ENCODE measurements around the gene PACS2. TPM values are rescaled to one million over a fixed set of nuclear protein-coding genes. Genes with fewer than 3 reads are reported as not detected.

Gene PACS2
- total RNA-seq, 1 donor: 27.0 TPM

DNA sequence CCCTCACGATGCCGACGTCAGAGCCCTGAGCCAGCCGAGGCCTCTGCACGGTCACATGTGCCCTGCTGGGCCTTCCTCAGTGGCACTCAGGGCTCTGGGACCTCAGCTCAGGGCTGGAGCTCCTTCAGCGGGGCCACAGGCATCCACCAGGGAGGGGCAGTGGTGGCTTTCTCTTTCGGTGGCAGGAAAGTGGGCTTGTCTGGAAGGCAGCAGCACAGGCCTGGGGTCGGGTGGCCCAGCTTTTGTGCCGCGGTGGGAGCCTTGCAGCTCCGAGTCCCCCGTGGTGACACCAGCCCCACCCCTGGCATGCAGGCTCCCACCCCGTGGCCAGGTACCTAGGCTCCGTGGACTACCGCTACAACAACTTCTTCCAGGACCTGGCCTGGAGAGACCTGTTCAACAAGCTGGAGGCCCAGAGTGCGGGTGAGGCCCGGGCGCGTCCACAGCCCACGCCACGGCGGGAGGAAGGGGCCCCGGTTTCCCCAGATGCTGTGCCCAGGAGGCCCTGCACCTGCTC, 69.6 kb downstream of the PACS2 start:
- H3K9me3 ChIP-seq (ENCODE audit: low read depth, low read length): no peaks in the 10 kb centered on the region
- no peaks in the 10 kb centered on the region for H3K27me3 ChIP-seq (ENCODE audit: insufficient read depth, low read length)
- H3K4me3 ChIP-seq (ENCODE audit: low read length): no peak overlapping the region
- peaks cover 18% of the 10 kb centered on the region for H3K4me1 ChIP-seq (ENCODE audit: insufficient read depth, low read length)

DNA sequence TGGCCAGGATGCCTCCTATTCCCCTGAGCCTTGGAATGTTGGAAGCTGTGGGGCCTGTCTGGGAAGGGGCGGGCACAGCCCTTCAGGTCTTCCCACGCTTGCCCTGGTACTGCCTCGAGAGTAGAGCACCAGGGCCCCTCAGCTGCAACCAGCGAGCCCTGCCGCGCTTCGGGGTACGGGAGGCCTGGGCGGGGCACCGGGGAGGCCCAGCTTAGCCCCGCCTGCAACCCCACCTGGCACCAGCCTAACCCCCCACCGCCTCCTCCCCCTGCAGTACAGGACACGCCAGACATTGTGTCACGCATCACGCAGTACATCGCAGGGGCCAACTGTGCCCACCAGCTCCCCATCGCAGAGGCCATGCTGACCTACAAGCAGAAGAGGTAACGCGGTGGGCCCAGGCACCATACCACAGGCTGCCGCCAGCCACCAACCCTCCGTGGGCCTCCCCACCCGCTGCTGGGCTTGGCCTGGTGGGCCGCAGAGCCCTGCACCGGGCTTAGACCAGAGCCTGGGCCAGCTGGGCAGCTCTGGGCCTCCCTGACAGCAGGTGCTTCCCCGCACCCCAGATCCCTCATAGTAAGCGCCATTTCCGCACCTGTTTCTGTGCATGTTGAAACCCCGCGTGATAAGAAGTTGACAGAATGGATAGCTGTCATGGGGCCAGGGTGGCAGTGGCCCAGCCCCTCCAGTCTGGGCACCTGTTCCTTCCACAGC, 70.2 kb downstream of the PACS2 start:
- no peaks in the 10 kb centered on the region for H3K9me3 ChIP-seq (ENCODE audit: low read depth, low read length)
- H3K4me1 ChIP-seq (ENCODE audit: insufficient read depth, low read length): peaks cover 24% of the 10 kb centered on the region

DNA sequence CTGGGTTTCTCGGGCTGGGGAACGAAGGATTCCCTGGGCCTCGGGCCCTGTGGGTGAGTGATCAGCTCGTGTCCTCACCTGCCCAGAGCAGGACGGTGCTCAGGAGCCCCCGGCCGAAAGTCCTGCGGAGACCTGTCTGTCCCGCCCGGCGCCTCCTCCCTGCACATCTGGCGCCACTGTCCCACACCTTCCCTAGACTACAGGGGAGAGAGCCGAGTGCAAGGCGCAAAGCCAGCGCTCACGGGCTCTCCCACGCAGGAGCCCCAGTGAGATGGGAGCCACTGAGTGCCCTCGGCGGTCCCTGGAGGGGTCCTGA, 70.7 kb downstream of the PACS2 start:
- no peaks in the 10 kb centered on the region for H3K27me3 ChIP-seq (ENCODE audit: insufficient read depth, low read length)
- H3K4me1 ChIP-seq (ENCODE audit: insufficient read depth, low read length): peaks cover 30% of the 10 kb centered on the region
- no peaks in the 10 kb centered on the region for H3K9me3 ChIP-seq (ENCODE audit: low read depth, low read length)
- H3K4me3 ChIP-seq (ENCODE audit: low read length): no peak overlapping the region

More for the DNA sequence above, 70.2 kb downstream of the PACS2 start:
- no peak overlapping the region for H3K4me3 ChIP-seq (ENCODE audit: low read length)
- H3K27me3 ChIP-seq (ENCODE audit: insufficient read depth, low read length): no peaks in the 10 kb centered on the region

DNA sequence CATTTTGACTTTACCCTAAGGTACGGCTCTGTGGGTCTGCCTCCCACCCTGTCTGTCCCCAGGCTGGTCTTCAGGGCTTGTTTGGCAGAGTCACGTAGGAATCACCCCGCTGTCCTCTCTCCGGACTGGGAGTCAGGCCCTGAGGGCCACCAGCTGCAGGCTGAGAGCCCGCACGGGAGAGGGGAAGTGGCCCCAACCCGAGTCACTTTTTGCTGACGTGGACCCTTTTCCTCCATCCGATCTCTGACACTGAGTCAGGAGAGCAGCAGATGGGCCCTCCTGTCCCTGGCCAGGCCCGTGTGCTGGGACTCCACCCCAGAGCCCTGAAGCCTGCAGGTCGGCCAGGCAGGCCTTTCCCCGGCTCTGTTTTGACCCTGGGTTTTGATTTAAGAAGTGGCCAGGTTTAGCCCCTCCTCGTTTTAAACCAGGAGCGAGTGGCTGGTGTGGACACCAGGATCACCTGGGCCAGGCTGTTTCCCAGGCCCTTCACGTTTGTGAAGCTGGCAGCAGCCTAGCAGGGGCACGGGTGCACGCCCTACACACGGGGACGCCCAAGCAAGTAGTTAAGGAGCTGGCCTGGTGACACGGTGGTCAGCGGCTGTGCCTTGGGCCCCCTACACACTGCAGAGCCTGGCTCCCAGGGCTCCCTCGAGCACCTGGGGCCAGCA, 71.3 kb downstream of the PACS2 start:
- Histone ChIP-seq H3K27me3 (ENCODE audit: insufficient read depth, low read length) (no peaks in the 10 kb centered on the region), H3K9me3 (ENCODE audit: low read depth, low read length) (no peaks in the 10 kb centered on the region), H3K4me3 (ENCODE audit: low read length) (no peak overlapping the region), H3K4me1 (ENCODE audit: insufficient read depth, low read length) (peaks cover 35% of the 10 kb centered on the region)

DNA sequence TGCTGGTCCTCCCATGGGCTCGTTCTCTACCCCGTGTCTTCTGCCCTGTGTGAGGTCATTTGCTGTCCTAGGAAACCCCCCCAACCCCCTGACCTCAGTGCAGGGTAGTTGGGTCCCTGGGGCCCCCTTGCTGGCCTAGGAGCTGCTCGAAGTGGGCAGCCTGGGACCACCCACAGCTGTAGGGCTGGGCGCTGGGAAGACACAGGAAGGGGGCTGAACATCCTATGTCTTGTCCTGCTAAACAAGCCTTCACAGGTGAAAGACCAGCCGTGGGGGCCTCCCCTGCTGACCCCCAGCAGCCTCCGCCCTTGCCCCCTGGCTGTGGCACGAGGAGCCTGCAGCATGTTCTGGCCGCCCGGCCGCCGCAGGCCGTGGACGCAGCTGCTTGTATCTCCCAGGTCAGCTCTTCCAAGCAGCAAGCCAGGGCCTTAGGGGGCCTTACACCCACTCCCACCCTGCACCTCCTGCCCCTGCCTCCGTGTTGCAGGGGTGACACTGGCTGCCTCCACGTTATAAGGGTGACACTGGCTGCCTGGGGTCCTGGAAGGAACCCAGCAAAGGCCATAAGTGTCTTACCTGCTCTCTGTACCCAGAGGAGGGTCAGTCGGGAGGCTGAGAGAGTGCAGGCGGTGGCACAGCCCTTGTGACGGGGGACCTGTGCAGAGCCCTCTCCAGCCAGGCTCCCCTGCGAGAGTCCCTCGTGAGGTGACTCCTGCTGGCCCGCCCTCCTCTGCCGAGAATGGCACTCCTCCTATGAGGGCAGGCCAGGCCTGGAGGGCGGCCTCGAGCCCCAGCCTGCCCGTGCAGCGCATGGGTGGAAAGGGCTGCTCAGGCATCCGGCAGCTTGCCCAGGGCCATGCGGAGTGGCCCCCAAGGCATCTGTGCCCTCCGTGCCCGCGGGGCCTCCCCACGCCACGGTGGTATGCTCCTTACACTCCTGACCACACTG, 72.3 kb downstream of the PACS2 start:
- H3K4me3 ChIP-seq (ENCODE audit: low read length): no peak overlapping the region
- peaks cover 39% of the 10 kb centered on the region for H3K4me1 ChIP-seq (ENCODE audit: insufficient read depth, low read length)
- H3K27me3 ChIP-seq (ENCODE audit: insufficient read depth, low read length): no peaks in the 10 kb centered on the region
- no peaks in the 10 kb centered on the region for H3K9me3 ChIP-seq (ENCODE audit: low read depth, low read length)

DNA sequence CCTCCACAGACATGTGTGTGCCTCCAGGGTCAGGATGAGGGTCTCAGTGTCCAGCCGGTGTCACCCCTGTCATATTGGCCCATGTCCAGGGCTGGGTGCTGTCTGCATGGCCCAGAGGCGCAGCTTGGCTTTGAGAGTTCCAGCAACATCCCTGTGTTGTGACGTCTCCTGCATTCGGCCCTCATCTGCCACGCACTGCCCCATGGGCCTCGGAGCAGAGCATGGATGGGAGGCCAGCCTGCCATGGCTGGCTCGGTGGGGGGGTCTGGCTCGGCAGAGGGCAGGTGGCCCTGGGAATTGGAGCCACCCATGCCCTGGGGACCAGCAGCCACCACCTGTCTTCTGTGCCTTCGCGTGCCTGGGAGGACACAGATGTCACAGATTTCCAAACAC, 73.0 kb downstream of the PACS2 start:
- H3K9me3 ChIP-seq (ENCODE audit: low read depth, low read length): no peaks in the 10 kb centered on the region
- H3K4me3 ChIP-seq (ENCODE audit: low read length): no peak overlapping the region
- H3K27me3 ChIP-seq (ENCODE audit: insufficient read depth, low read length): no peaks in the 10 kb centered on the region
- peaks cover 39% of the 10 kb centered on the region for H3K4me1 ChIP-seq (ENCODE audit: insufficient read depth, low read length)

DNA sequence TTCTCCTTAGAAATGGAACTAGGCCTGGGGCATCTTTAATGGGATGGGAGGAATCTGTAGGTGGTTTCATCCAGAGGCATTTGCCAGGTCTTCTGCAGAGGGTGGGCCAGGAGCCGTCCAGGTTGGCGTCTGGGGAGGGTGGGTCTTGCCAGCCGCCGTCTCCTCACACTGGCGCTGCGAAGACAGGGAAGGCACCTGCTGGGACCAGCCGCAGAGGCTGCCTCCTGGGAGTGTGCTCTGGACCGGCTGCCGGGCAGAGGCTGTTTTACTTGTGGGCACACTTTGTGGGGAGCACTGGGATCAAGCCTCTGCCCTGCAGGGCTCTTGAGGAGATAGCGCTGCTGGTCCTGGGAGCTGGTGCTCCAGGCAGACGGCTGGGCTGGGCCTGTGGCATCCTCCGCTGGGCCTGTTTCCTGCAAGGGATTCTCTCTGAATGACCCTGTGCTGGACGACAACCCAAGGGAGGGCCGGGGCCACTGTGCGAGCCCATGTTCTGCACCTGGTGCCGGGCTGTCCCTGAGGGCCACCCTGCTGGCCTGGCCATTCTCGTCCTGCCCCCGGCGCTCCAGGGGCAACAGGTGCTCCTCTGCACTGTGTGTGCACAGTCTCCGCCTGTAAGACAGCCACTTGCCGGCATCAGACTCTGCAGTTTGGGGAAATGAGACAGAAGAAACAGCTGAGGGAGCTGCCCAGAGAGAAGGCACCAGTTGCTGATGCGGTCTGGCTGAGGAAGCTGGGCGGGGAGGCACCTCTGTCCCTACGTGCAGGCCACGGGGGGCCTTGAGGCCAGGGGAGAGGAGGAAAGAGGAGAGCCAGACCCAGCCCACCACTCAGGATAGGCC, 73.8 kb downstream of the PACS2 start:
- H3K4me1 ChIP-seq (ENCODE audit: insufficient read depth, low read length): peaks cover 46% of the 10 kb centered on the region
- H3K9me3 ChIP-seq (ENCODE audit: low read depth, low read length): no peaks in the 10 kb centered on the region
- no peak overlapping the region for H3K4me3 ChIP-seq (ENCODE audit: low read length)
- no peaks in the 10 kb centered on the region for H3K27me3 ChIP-seq (ENCODE audit: insufficient read depth, low read length)

DNA sequence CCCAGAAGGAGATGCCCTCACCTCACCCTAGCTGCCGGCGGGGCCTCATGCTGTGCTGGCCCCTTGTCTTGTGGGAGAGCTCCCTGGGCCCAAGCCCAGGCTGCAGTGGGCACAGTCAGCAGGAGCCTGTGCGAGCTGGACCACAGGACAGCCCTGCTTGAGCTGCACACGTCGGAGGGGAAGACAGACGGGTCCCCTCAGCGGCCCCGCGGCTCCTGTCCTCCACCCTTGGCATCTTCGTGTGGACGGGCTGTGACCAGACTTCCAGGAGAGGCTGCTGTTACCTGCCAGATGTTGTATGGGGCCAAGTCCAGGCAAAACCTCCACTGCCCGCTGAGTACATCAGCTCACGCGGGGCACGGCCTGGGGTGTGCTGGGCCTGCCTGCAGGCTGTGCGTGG, 74.4 kb downstream of the PACS2 start:
- Histone ChIP-seq H3K4me1 (ENCODE audit: insufficient read depth, low read length) (peaks cover 52% of the 10 kb centered on the region), H3K9me3 (ENCODE audit: low read depth, low read length) (no peaks in the 10 kb centered on the region), H3K4me3 (ENCODE audit: low read length) (no peak overlapping the region), H3K27me3 (ENCODE audit: insufficient read depth, low read length) (no peaks in the 10 kb centered on the region)

DNA sequence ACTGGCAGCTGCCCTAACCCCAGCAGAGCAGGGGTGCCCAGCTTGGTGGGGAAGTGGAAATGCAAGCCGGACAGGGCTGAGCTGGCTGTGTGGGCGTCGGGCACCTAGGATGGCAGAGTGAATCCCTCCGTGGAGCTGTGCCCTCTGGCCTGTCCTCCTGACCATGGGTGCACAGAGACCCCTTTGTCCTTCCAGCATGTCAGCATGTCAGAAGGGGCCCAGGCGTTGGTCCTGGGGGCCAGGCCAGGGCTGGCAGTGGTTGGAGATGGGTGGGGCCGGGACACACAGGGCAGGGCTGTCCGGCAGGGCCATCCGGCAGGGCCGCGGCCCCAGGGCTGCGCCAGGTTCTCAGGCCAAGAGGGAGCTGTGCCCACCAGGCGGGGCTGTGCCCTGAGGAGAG, 75.0 kb downstream of the PACS2 start:
- H3K4me3 ChIP-seq (ENCODE audit: low read length): no peak overlapping the region
- no peaks in the 10 kb centered on the region for H3K27me3 ChIP-seq (ENCODE audit: insufficient read depth, low read length)
- peaks cover 57% of the 10 kb centered on the region for H3K4me1 ChIP-seq (ENCODE audit: insufficient read depth, low read length)
- no peaks in the 10 kb centered on the region for H3K9me3 ChIP-seq (ENCODE audit: low read depth, low read length)

DNA sequence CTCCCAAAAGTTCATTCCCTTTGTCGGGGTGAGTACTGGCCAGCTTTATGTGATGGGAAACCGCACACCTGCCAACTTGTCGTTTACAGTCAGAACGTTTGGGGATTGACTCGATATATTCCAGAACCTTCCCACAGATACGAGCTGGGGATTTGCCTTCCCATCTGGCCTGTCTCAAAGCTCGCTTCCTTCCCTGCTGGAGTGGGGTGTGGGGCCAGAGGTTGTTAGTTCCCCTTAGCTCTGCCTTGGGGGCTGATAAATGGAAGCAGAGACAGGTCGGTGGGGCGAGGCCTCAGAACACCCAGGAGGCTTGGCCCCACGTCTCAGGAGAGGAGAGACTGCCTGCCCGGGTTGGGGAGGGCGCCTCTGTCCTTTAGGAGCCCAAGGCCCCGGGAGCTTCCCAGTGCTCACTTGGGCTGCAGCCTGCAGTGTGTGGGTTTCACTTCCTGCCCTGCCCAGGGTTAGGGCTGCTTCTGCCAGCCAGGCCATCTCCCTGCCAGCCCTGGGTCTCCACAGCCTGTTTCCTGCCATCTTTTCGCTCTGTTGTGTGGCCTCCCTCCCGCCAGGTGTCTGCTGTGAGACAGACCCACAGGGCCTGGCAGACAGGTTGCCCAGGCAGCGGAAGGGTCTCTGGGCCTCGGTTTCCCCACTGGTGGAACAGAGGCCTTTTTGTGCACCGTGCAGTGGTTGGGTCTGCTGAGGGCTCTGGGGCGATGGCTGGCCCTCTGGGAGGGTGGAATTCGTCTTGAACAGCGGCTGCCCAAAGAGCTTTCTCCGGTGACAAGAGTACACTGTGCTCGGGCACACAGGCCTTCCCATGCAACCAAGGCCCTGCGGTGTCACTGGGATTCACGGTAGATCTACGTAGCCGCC, 75.7 kb downstream of the PACS2 start:
- H3K4me3 ChIP-seq (ENCODE audit: low read length): no peak overlapping the region
- no peaks in the 10 kb centered on the region for H3K27me3 ChIP-seq (ENCODE audit: insufficient read depth, low read length)
- no peaks in the 10 kb centered on the region for H3K9me3 ChIP-seq (ENCODE audit: low read depth, low read length)
- H3K4me1 ChIP-seq (ENCODE audit: insufficient read depth, low read length): peaks cover 62% of the 10 kb centered on the region

DNA sequence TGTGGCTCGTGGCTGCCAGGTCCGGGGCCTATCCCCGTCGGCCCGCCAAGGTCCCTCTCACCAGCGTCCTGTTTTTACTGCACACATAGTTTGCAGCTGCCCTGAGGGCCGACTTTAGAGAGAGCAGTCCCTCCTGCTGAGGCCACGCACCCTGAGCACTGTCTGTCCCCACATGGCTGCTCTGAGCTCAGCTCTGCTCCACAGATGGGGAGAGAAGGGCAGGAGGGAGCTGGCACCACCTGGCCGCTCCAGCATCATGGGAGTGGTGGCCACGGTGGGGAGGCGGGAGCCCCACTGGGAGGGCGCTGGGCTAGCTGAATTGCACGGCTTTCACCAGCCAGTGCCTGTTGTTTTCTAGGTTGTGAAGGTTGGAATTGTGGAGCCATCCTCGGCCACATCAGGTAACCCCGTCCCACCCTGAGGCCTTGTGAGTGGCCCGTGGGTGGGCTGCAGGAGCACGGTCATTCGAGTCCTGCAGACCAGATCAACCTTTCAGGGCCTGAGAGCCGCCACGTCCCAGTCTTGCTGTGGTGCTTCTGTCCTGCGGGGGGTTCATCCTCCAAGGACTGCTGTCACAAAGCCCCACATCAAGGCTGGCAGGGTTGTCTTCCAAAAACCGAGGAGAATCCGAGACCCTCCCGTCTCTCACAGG, 76.4 kb downstream of the PACS2 start:
- Histone ChIP-seq H3K4me1 (ENCODE audit: insufficient read depth, low read length) (peaks cover 68% of the 10 kb centered on the region), H3K4me3 (ENCODE audit: low read length) (no peak overlapping the region), H3K27me3 (ENCODE audit: insufficient read depth, low read length) (no peaks in the 10 kb centered on the region), H3K9me3 (ENCODE audit: low read depth, low read length) (no peaks in the 10 kb centered on the region)

DNA sequence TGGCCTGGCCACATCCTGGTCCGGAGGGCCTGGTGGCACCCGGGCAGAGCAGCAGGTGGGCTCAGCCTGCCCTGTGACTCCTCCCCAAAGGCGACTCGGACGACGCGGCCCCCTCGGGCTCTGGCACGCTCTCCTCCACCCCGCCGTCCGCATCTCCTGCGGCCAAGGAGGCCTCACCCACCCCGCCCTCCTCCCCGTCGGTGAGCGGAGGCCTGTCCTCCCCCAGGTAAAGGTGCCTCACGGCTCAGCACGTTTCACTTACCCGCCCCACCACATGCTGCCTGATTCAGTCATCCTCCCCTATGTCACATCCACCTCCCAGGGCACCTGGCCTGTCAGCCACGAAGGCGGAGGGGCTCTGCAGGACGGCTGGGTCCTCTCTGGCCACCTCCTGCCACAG, 77.0 kb downstream of the PACS2 start:
- no peaks in the 10 kb centered on the region for H3K27me3 ChIP-seq (ENCODE audit: insufficient read depth, low read length)
- H3K4me3 ChIP-seq (ENCODE audit: low read length): no peak overlapping the region
- H3K9me3 ChIP-seq (ENCODE audit: low read depth, low read length): no peaks in the 10 kb centered on the region
- peaks cover 73% of the 10 kb centered on the region for H3K4me1 ChIP-seq (ENCODE audit: insufficient read depth, low read length)

Measured in mononuclear cell (primary cell).